ENCODE data around the gene CLEC18A. TPM values are rescaled to one million over a fixed set of nuclear protein-coding genes. Genes with fewer than 3 reads are reported as not detected.

CLEC18A gene
- total RNA-seq, 1 experiment from 2014 or later: 0.22 TPM

DNA sequence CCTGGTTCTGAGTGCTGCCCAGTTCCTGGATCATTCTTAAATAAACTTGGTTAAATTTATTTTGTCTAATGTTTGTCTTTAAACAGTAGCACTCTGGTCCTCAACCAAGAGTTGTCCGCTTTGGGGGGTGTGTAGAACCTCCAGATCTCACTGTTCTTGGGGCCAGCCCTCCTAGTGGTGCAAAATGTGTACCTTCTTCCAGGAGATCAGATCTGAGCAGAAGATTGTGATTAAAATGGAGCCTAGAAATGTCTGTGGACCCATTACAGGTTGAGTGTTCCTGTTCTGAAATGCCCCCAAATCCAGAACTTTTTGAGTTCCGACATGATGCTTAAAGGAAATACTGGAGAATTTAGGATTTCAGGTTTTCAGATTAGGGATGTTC is 46.0 kb upstream of the CLEC18A start:
- Histone ChIP-seq H3K9ac (ENCODE audit: low read length) (no peak overlapping the region), H3K27me3 (ENCODE audit: low read length) (no peaks in the 10 kb centered on the region), H3K27ac (ENCODE audit: low read length) (no peak overlapping the region), H3K79me2 (ENCODE audit: low read length) (no peaks in the 10 kb centered on the region), H3K36me3 (ENCODE audit: low read depth, low read length) (no peaks in the 10 kb centered on the region), H3K9me2 (replicated peaks; ENCODE audit: low read length) (no peaks in the 10 kb centered on the region), H3K4me3 (ENCODE audit: low read length) (no peak overlapping the region), H3K9me3 (ENCODE audit: low read length) (no peaks in the 10 kb centered on the region), H3K4me1 (ENCODE audit: insufficient read depth, low read length) (peaks cover 18% of the 10 kb centered on the region), H3K4me2 (ENCODE audit: low read length) (no peak overlapping the region), H2AFZ (ENCODE audit: low read length) (no peak overlapping the region), H3F3A (ENCODE audit: low read length, unreplicated experiment) (no peaks in the 10 kb centered on the region), H4K20me1 (ENCODE audit: low read length) (no peaks in the 10 kb centered on the region)
- ATAC-seq (no peak), DNase-seq (no peak)
- POLR2A ChIA-PET (ENCODE audit: unreplicated experiment): no interaction called here
- BruUV-seq (replicated peaks): no TSS peak
- intact Hi-C loops (cut with micrococcal nuclease): no loop called here
- CTCF ChIA-PET: no interaction called here
- TF ChIP-seq EZH2 (IDR thresholded peaks at IDR 0.05; ENCODE audit: low read length, unreplicated experiment): no peak
- TF ChIP-seq, protein P1, sequence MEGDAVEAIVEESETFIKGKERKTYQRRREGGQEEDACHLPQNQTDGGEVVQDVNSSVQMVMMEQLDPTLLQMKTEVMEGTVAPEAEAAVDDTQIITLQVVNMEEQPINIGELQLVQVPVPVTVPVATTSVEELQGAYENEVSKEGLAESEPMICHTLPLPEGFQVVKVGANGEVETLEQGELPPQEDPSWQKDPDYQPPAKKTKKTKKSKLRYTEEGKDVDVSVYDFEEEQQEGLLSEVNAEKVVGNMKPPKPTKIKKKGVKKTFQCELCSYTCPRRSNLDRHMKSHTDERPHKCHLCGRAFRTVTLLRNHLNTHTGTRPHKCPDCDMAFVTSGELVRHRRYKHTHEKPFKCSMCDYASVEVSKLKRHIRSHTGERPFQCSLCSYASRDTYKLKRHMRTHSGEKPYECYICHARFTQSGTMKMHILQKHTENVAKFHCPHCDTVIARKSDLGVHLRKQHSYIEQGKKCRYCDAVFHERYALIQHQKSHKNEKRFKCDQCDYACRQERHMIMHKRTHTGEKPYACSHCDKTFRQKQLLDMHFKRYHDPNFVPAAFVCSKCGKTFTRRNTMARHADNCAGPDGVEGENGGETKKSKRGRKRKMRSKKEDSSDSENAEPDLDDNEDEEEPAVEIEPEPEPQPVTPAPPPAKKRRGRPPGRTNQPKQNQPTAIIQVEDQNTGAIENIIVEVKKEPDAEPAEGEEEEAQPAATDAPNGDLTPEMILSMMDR (conservative IDR thresholded peaks at IDR 0.05; ENCODE audit: low read depth, low read length): no peak
- no peak for TF ChIP-seq EZH2phosphoT487 (IDR thresholded peaks at IDR 0.05; ENCODE audit: borderline replicate concordance, low read length)

DNA sequence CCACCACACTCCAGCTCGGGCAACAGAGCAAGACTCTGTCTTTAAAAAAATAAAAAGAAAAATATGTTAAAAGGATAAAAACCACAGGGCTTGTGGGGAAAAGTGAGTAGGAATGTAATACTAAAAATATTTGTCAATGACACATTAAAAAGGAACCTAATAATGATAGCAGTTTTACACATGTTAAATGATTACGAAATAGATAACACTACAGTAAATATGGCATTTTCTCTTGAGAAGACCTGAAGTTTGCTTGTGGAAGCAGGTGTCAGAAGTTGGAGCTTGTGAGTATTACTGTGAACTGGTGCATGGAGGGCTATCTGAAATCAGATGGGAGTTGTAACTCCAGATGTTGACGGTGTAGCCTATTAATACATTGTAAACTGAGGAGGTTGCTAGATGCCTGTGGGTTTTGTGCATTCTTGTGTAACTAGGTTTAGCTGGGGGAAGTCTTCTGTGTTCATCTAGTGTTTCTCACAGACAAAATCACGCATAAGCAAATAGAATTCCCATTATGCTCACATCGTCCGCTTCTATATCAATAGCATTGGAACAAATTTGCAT is 44.2 kb upstream of the CLEC18A start:
- H4K20me1 ChIP-seq (ENCODE audit: low read length): no peaks in the 10 kb centered on the region
- H3K36me3 ChIP-seq (ENCODE audit: low read depth, low read length): no peaks in the 10 kb centered on the region
- intact Hi-C loops (cut with micrococcal nuclease): no loop called here
- TF ChIP-seq, protein P1 (conservative IDR thresholded peaks at IDR 0.05; ENCODE audit: low read depth, low read length): no peak
- TF ChIP-seq EZH2phosphoT487 (IDR thresholded peaks at IDR 0.05; ENCODE audit: borderline replicate concordance, low read length): no peak
- no peak for TF ChIP-seq EZH2 (IDR thresholded peaks at IDR 0.05; ENCODE audit: low read length, unreplicated experiment)
- DNase-seq (no peak), ATAC-seq (no peak)
- ChIA-PET POLR2A (ENCODE audit: unreplicated experiment) (interaction anchor here (0.5 kb wide), 1 partner anchor 11 kb away, joined by 4 read pairs; no protein-coding TSS in a partner anchor), CTCF (no interaction called here)
- H3F3A ChIP-seq (ENCODE audit: low read length, unreplicated experiment): no peaks in the 10 kb centered on the region
- no peak overlapping the region for H3K9ac ChIP-seq (ENCODE audit: low read length)
- no peak overlapping the region for H3K4me2 ChIP-seq (ENCODE audit: low read length)
- no peaks in the 10 kb centered on the region for H3K79me2 ChIP-seq (ENCODE audit: low read length)
- H2AFZ ChIP-seq (ENCODE audit: low read length): no peak overlapping the region
- no peaks in the 10 kb centered on the region for H3K27me3 ChIP-seq (ENCODE audit: low read length)
- H3K4me3 ChIP-seq (ENCODE audit: low read length): no peak overlapping the region
- H3K4me1 ChIP-seq (ENCODE audit: insufficient read depth, low read length): peaks cover 12% of the 10 kb centered on the region; the same call in 1 of the 2 replicates
- H3K27ac ChIP-seq (ENCODE audit: low read length): no peak overlapping the region
- H3K9me3 ChIP-seq (ENCODE audit: low read length): no peaks in the 10 kb centered on the region
- no peaks in the 10 kb centered on the region for H3K9me2 ChIP-seq (replicated peaks; ENCODE audit: low read length)
- BruUV-seq (replicated peaks): no TSS peak

DNA sequence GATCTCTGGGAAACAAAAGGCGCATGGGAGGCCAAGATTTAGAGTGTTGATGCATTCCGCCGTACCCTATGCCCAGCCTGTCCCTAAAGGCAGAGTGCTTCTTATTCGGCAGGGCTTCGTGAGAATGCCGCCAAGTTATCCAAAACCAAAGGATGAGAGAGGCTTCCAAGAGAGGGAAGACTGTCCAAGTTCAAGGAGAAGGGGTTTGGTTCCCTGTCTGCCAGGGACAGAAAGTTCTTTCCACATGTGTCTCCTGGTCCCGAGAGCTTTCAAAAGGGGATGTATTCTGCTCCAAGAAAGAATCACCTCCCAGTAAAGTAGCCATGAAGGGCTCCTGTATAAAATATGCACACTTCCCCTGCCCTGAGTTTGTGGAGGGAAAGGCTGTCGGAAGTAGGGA is 42.1 kb upstream of the CLEC18A start:
- no TSS peak for BruUV-seq (replicated peaks)
- TF ChIP-seq EZH2 (IDR thresholded peaks at IDR 0.05; ENCODE audit: low read length, unreplicated experiment): no peak
- no peak for TF ChIP-seq EZH2phosphoT487 (IDR thresholded peaks at IDR 0.05; ENCODE audit: borderline replicate concordance, low read length)
- TF ChIP-seq, protein P1 (conservative IDR thresholded peaks at IDR 0.05; ENCODE audit: low read depth, low read length): no peak

More for the DNA sequence above, 42.1 kb upstream of the CLEC18A start:
- Histone ChIP-seq H3F3A (ENCODE audit: low read length, unreplicated experiment) (no peaks in the 10 kb centered on the region), H3K4me2 (ENCODE audit: low read length) (no peak overlapping the region), H3K4me3 (ENCODE audit: low read length) (no peak overlapping the region), H3K27ac (ENCODE audit: low read length) (no peak overlapping the region), H3K79me2 (ENCODE audit: low read length) (no peaks in the 10 kb centered on the region), H3K9ac (ENCODE audit: low read length) (no peak overlapping the region), H3K9me2 (replicated peaks; ENCODE audit: low read length) (no peaks in the 10 kb centered on the region), H2AFZ (ENCODE audit: low read length) (no peak overlapping the region), H3K9me3 (ENCODE audit: low read length) (no peaks in the 10 kb centered on the region), H4K20me1 (ENCODE audit: low read length) (no peaks in the 10 kb centered on the region), H3K27me3 (ENCODE audit: low read length) (no peaks in the 10 kb centered on the region), H3K4me1 (ENCODE audit: insufficient read depth, low read length) (peaks cover 12% of the 10 kb centered on the region; the same call in 1 of the 2 replicates), H3K36me3 (ENCODE audit: low read depth, low read length) (no peaks in the 10 kb centered on the region)
- ChIA-PET POLR2A (ENCODE audit: unreplicated experiment) (no interaction called here), CTCF (no interaction called here)
- DNase-seq (no peak), ATAC-seq (no peak)
- intact Hi-C loops (cut with micrococcal nuclease): no loop called here
